B cell (primary cell): ENCODE data around the gene IPO13. TPM values are rescaled to one million over a fixed set of nuclear protein-coding genes. Genes with fewer than 3 reads are reported as not detected.

Source experiments
- ATAC-seq: fragments of 200-7000 bp; cut with Tn5 transposase; one replicate; pipeline ENCODE4 v1.10.0; 2021; ENCODE audit warnings: low read depth, mild to moderate bottlenecking, moderate number of reproducible peaks, moderate library complexity
- CTCF ChIA-PET: fragments of 350-600 bp; sonication (Branson Sonifier 250); formaldehyde crosslinking; loops from one replicate; lab custom pipeline; 2021; ENCODE audit warnings: antibody characterized with exemption, inconsistent platforms; lab: Charles Lee
- POLR2A ChIA-PET: fragments of 350-600 bp; sonication (Branson Sonifier 250); formaldehyde crosslinking; loops from one replicate; lab custom pipeline; 2021; ENCODE audit warnings: antibody characterized with exemption; lab: Charles Lee
- DNase-seq: peaks from one replicate; pipeline ENCODE4 v3.0.0; 2013
- H2AFZ ChIP-seq: 2 replicates; pipeline ENCODE4 v1.6.1; 2012; ENCODE audit warnings: mild to moderate bottlenecking, low read depth, low read length; ENCODE audit not compliant: insufficient read depth, poor library complexity, severe bottlenecking
- H3K27ac ChIP-seq, 2 donors: 1 replicate in 1 of 2; 2 replicates in 1 of 2; pipeline ENCODE4 v1.5.1; 2012 to 2013; ENCODE audit warnings: low read length in 2 of 2, mild to moderate bottlenecking in 2 of 2, moderate library complexity in 1 of 2
- H3K27me3 ChIP-seq, 4 experiments: fragments of 200-600 bp in 1 of 4; sonication (generic) in 1 of 4; replicated peaks in 1 of 4; 1 replicate in 2 of 4; 2 replicates in 2 of 4; pipeline versions ENCODE4 v1.6.1 to v1.7.0; 2013 to 2016; ENCODE audit warnings: low read length in 3 of 4, mild to moderate bottlenecking in 2 of 4, mixed read lengths in 1 of 4, moderate library complexity in 1 of 4; ENCODE audit not compliant: insufficient read depth in 4 of 4, control insufficient read depth in 3 of 4; ENCODE audit errors: control extremely low read depth in 1 of 4
- H3K36me3 ChIP-seq, 2 experiments: replicated peaks in 1 of 2; 1 replicate in 1 of 2; 2 replicates in 1 of 2; pipeline versions ENCODE4 v1.6.1 to v1.7.1; 2013; ENCODE audit warnings: low read length in 1 of 2; ENCODE audit not compliant: insufficient read depth in 2 of 2, control insufficient read depth in 1 of 2; ENCODE audit errors: control extremely low read depth in 1 of 2, extremely low read depth in 1 of 2
- H3K4me1 ChIP-seq, 2 donors: fragments of 200-600 bp in 1 of 2; sonication (generic) in 1 of 2; 1 replicate in 1 of 2; 2 replicates in 1 of 2; pipeline versions ENCODE4 v1.5.1 to v1.6.1; 2013 to 2017; ENCODE audit warnings: low read length in 2 of 2; ENCODE audit not compliant: control insufficient read depth in 2 of 2, insufficient read depth in 2 of 2
- H3K4me2 ChIP-seq: replicated peaks from 2 replicates; pipeline ENCODE3; 2012; ENCODE audit warnings: mild to moderate bottlenecking, low read depth, low read length; ENCODE audit not compliant: poor library complexity, severe bottlenecking
- H3K4me3 ChIP-seq, 5 experiments: fragments of 200-600 bp in 1 of 5; sonication (generic) in 1 of 5; 1 replicate in 3 of 5; 2 replicates in 2 of 5; pipeline versions ENCODE4 v1.5.1 to v1.7.0; 2011 to 2016; ENCODE audit warnings: low read length in 4 of 5, mild to moderate bottlenecking in 4 of 5, low read depth in 2 of 5, control low read depth in 1 of 5, moderate library complexity in 1 of 5; ENCODE audit not compliant: insufficient read depth in 1 of 5; ENCODE audit errors: control extremely low read depth in 1 of 5, extremely low read depth in 1 of 5
- H3K79me2 ChIP-seq: fragments of 200-600 bp; sonication (generic); one replicate; pipeline ENCODE4 v1.6.0; 2016; ENCODE audit warnings: low read length; ENCODE audit not compliant: control insufficient read depth, insufficient read depth
- H3K9ac ChIP-seq: fragments of 200-600 bp; sonication (generic); 2 replicates; pipeline ENCODE4 v1.6.1; 2017; ENCODE audit warnings: mild to moderate bottlenecking, low read length, moderate library complexity
- H3K9me3 ChIP-seq, 3 donors: one replicate each; pipeline versions ENCODE4 v1.6.1 to v1.7.1; 2013; ENCODE audit warnings: low read length in 2 of 3; ENCODE audit not compliant: control insufficient read depth in 2 of 3, insufficient read depth in 1 of 3; ENCODE audit errors: control extremely low read depth in 1 of 3
- H4K20me1 ChIP-seq: 2 replicates; pipeline ENCODE4 v1.6.0; 2012; ENCODE audit warnings: mild to moderate bottlenecking, low read length; ENCODE audit not compliant: insufficient read depth, control insufficient read depth, poor library complexity, severe bottlenecking
- H3K27ac Mint-ChIP-seq: one replicate; pipeline ENCODE4 v1.8.0; 2021; ENCODE audit warnings: mixed read lengths
- H3K27me3 Mint-ChIP-seq: one replicate; pipeline ENCODE4 v1.8.0; 2021; ENCODE audit warnings: mixed read lengths
- H3K4me1 Mint-ChIP-seq: one replicate; pipeline ENCODE4 v1.8.0; 2021; ENCODE audit warnings: mixed read lengths
- H3K4me3 Mint-ChIP-seq: one replicate; pipeline ENCODE4 v1.8.0; 2021; ENCODE audit warnings: mixed read lengths
- H3K9me3 Mint-ChIP-seq: one replicate; pipeline ENCODE4 v1.8.0; 2022; ENCODE audit warnings: mixed read lengths; ENCODE audit not compliant: insufficient read depth
- CTCF ChIP-seq: fragments of 200-600 bp; IDR thresholded peaks from one replicate; pipeline ENCODE4 v1.8.0; 2022; ENCODE audit warnings: antibody characterized with exemption, mild to moderate bottlenecking
- EZH2 ChIP-seq: IDR thresholded peaks from 2 replicates; pipeline ENCODE4 v1.6.1; 2012; ENCODE audit warnings: borderline replicate concordance, low read depth, mild to moderate bottlenecking, moderate library complexity, low read length; ENCODE audit not compliant: insufficient read depth, poor library complexity, severe bottlenecking
- WGBS: methylation state at CpG from one replicate; pipeline ENCODE4 v1.1.5; 2013; ENCODE audit warnings: missing lambda C conversion rate; ENCODE audit not compliant: insufficient coverage; 5-methylcytosine and 5-hydroxymethylcytosine counted together
- intact Hi-C: fragments of 100-400 bp; cut with micrococcal nuclease; formaldehyde crosslinking; loops from one replicate; pipeline ENCODE4 v1.10.0; 2022
- polyA plus RNA-seq: library from polyadenylated mRNA; depleted of rRNA; stranded (reverse); fragments of >200 nt; gene quantifications from 2 replicates; pipeline ENCODE4 v1.2.3, GENCODE V29; 2012
- total RNA-seq, 2 donors: library from RNA; stranded (reverse); fragments of 120-200 nt in 1 of 2; gene quantifications; 1 replicate in 1 of 2; 2 replicates in 1 of 2; pipeline versions ENCODE4 v1.2.3 to v1.2.4, GENCODE V29; 2013 to 2022

The IPO13 gene
- total and polyA plus RNA-seq, 2 donors (not counting 1 experiment from before 2014, with no cell fraction given), result 18.7 to 19.7 TPM

GRCh38 chr1:43954036-43954435, 7.3 kb downstream of the IPO13 start:
- H3K27me3 ChIP-seq, result no peaks in the 10 kb centered on the region

GRCh38 chr1:43956234-43956633, 9.5 kb downstream of the IPO13 start:
- no peak overlapping the region for H3K9ac ChIP-seq

More at GRCh38 chr1:43954036-43954435, 7.3 kb downstream of the IPO13 start:
- peaks cover 5% of the 10 kb centered on the region for H3K4me1 Mint-ChIP-seq
- H3K27ac Mint-ChIP-seq, result no peak overlapping the region
- no peaks in the 10 kb centered on the region for H3K27me3 Mint-ChIP-seq
- H3K27ac ChIP-seq, result no peak overlapping the region
- H4K20me1 ChIP-seq, result no peaks in the 10 kb centered on the region
- peaks cover 33% of the 10 kb centered on the region for H3K79me2 ChIP-seq
- ATAC-seq, result no peak
- POLR2A ChIA-PET, result no interaction called here
- no peak overlapping the region for H2AFZ ChIP-seq
- no peaks in the 10 kb centered on the region for H3K9me3 ChIP-seq
- no peak overlapping the region for H3K4me3 Mint-ChIP-seq
- H3K9me3 Mint-ChIP-seq, result no peaks in the 10 kb centered on the region
- CTCF ChIA-PET, result interaction anchor here (1.5 kb wide), 1 partner anchor 20 kb away, joined by 3 read pairs; no protein-coding TSS in a partner anchor
- 96% methylated on average over 4 of the region's 5 CpGs for WGBS
- TF ChIP-seq EZH2, result no peak
- TF ChIP-seq CTCF, result no peak
- H3K4me2 ChIP-seq, result no peak overlapping the region
- no peaks in the 10 kb centered on the region for H3K4me1 ChIP-seq
- no peak overlapping the region for H3K4me3 ChIP-seq
- H3K36me3 ChIP-seq, result peaks cover 0 to 29% of the 10 kb centered on the region in 2 experiments
- H3K9ac ChIP-seq, result no peak overlapping the region
- no peak for DNase-seq
- intact Hi-C loops, result no loop called here

More at GRCh38 chr1:43956234-43956633, 9.5 kb downstream of the IPO13 start:
- no peak overlapping the region for H3K27ac ChIP-seq
- H3K27ac Mint-ChIP-seq, result no peak overlapping the region
- H3K4me3 Mint-ChIP-seq, result no peak overlapping the region
- 97% methylated on average over 8 of the region's 8 CpGs for WGBS
- H2AFZ ChIP-seq, result no peak overlapping the region
- H3K9me3 ChIP-seq, result no peaks in the 10 kb centered on the region
- no peaks in the 10 kb centered on the region for H3K9me3 Mint-ChIP-seq
- TF ChIP-seq CTCF (no peak), EZH2 (no peak)
- no peak overlapping the region for H3K4me2 ChIP-seq
- DNase-seq (no peak), ATAC-seq (no peak)
- intact Hi-C loops, result no loop called here
- H4K20me1 ChIP-seq, result no peaks in the 10 kb centered on the region
- H3K4me3 ChIP-seq, result no peak overlapping the region
- peaks cover 0 to 23% of the 10 kb centered on the region in 2 experiments for H3K36me3 ChIP-seq
- ChIA-PET POLR2A (no interaction called here), CTCF (interaction anchor here (0.9 to 1.2 kb wide), 2 partner anchors 36 to 80 kb away, joined by 3 read pairs; no protein-coding TSS in a partner anchor)
- no peaks in the 10 kb centered on the region for H3K27me3 ChIP-seq
- no peaks in the 10 kb centered on the region for H3K27me3 Mint-ChIP-seq
- H3K4me1 Mint-ChIP-seq, result no peaks in the 10 kb centered on the region
- no peaks in the 10 kb centered on the region for H3K4me1 ChIP-seq
- peaks cover 27% of the 10 kb centered on the region for H3K79me2 ChIP-seq
